Glutamatergic neuron (in vitro differentiated cells): ENCODE data around the gene ENC1. TPM values are rescaled to one million over a fixed set of nuclear protein-coding genes. Genes with fewer than 3 reads are reported as not detected.

Experiments
- DNase-seq: peaks from one replicate; pipeline ENCODE4 v3.0.0; 2022
- H3K27ac Mint-ChIP-seq: one replicate; pipeline ENCODE4 v1.8.0; 2020; ENCODE audit warnings: mild to moderate bottlenecking, mixed read lengths, inconsistent platforms; ENCODE audit not compliant: unreplicated experiment
- H3K27me3 Mint-ChIP-seq: one replicate; pipeline ENCODE4 v1.8.0; 2020; ENCODE audit warnings: mild to moderate bottlenecking, moderate library complexity, mixed read lengths, inconsistent platforms; ENCODE audit not compliant: unreplicated experiment
- H3K36me3 Mint-ChIP-seq: one replicate; pipeline ENCODE4 v1.8.0; 2020; ENCODE audit warnings: mild to moderate bottlenecking, mixed read lengths, inconsistent platforms; ENCODE audit not compliant: unreplicated experiment
- H3K4me1 Mint-ChIP-seq: one replicate; pipeline ENCODE4 v1.8.0; 2020; ENCODE audit warnings: mild to moderate bottlenecking, low read depth, mixed read lengths, inconsistent platforms; ENCODE audit not compliant: unreplicated experiment
- H3K4me3 Mint-ChIP-seq: one replicate; pipeline ENCODE4 v1.8.0; 2020; ENCODE audit warnings: mild to moderate bottlenecking, mixed read lengths, inconsistent platforms; ENCODE audit not compliant: unreplicated experiment
- H3K9me3 Mint-ChIP-seq: one replicate; pipeline ENCODE4 v1.8.0; 2020; ENCODE audit warnings: mild to moderate bottlenecking, moderate library complexity, mixed read lengths, inconsistent platforms; ENCODE audit not compliant: unreplicated experiment
- CTCF ChIP-seq: fragments of 200-600 bp; sonication (generic); IDR thresholded peaks from one replicate; pipeline ENCODE4 v1.5.0; 2021; ENCODE audit not compliant: partially characterized antibody, unreplicated experiment
- total RNA-seq: library from RNA; stranded (reverse); fragmentation: NEBNext Ultra II Directional; extraction: Animal tissue kit (Norgen Biotek cat#: 25700); gene quantifications from one replicate; pipeline ENCODE4 v1.2.1, GENCODE V29; 2021; ENCODE audit not compliant: unreplicated experiment

The ENC1 gene
- total RNA-seq, 1 donor from 2014 or later, result 302 TPM

DNA sequence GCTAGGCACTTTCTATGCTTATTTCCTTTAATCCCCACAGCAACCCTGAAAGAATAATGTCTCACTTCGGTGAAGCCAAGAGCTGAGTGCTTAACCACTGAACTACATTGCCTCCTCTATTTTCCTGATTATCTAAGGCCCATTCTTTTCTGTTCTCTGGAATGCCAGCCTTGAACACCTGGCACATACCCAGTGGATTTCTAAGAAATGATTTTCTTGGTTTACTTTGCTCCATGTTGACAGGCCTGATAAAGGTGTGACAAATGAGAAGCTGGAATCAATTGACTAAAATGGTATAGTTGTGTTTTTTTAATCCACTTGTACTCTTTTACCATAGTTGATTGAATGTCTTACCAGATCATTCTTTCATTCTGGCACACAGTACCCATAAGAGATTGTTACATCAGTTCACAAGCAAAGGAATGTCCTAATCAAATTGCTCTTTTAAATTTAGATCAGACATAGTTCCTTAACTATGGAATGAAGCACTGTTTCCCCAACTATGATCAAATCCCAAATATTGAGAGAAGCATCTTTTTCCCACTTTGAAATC lies 9.0 kb upstream of the ENC1 start:
- Mint-ChIP-seq H3K4me3 (no peak overlapping the region), H3K27me3 (peaks cover 2% of the 10 kb centered on the region), H3K4me1 (peaks cover 13% of the 10 kb centered on the region), H3K9me3 (peaks cover 2% of the 10 kb centered on the region), H3K36me3 (no peaks in the 10 kb centered on the region), H3K27ac (no peak overlapping the region)
- no peak for DNase-seq
- TF ChIP-seq CTCF, result no peak

GRCh38 chr5:74648835-74649293 lies 8.3 kb upstream of the ENC1 start:
- Mint-ChIP-seq H3K27ac (no peak overlapping the region), H3K27me3 (peaks cover 2% of the 10 kb centered on the region), H3K4me3 (no peak overlapping the region), H3K9me3 (peaks cover 2% of the 10 kb centered on the region), H3K36me3 (no peaks in the 10 kb centered on the region), H3K4me1 (peaks cover 18% of the 10 kb centered on the region)
- no peak for DNase-seq
- peak; percentile 76 for TF ChIP-seq CTCF

GRCh38 chr5:74647096-74647495 lies 6.6 kb upstream of the ENC1 start:
- Mint-ChIP-seq H3K4me1 (peaks cover 35% of the 10 kb centered on the region), H3K9me3 (peaks cover 7% of the 10 kb centered on the region), H3K27ac (no peak overlapping the region), H3K4me3 (no peak overlapping the region), H3K27me3 (peaks cover 9% of the 10 kb centered on the region), H3K36me3 (no peaks in the 10 kb centered on the region)
- no peak for DNase-seq
- no peak for TF ChIP-seq CTCF

- DNase-seq, result no peak
- H3K36me3 Mint-ChIP-seq, result no peaks in the 10 kb centered on the region
- H3K4me3 Mint-ChIP-seq, result peak overlapping the region; percentile 77
- H3K4me1 Mint-ChIP-seq, result peaks cover 29% of the 10 kb centered on the region
- peaks cover 13% of the 10 kb centered on the region for H3K27me3 Mint-ChIP-seq
- no peak for TF ChIP-seq CTCF
- peak overlapping the region; percentile 64 for H3K27ac Mint-ChIP-seq
- H3K9me3 Mint-ChIP-seq, result peaks cover 17% of the 10 kb centered on the region
Measured at GRCh38 chr5:74643111-74643562, 2.6 kb upstream of the ENC1 start.

DNA sequence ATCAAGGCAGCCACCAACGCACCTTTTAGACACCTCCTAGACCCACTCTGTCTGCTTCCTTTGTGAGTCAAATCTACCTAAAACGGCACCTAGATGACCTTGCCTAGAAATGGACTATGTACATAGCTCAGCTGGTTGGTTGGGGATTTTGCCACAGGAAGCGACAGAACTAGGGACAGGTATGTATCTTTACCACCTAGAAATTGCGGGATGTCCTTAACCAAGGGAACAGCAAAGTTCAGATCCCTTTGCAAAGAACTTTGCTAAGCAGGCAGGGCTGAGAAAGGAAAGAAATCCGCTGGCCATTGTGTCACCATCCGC lies 2.0 kb upstream of the ENC1 start:
- H3K27ac Mint-ChIP-seq, result peak overlapping the region; percentile 92
- peaks cover 13% of the 10 kb centered on the region for H3K27me3 Mint-ChIP-seq
- H3K4me1 Mint-ChIP-seq, result peaks cover 34% of the 10 kb centered on the region
- peaks cover 17% of the 10 kb centered on the region for H3K9me3 Mint-ChIP-seq
- no peak for TF ChIP-seq CTCF
- peak overlapping the region; percentile 88 for H3K4me3 Mint-ChIP-seq
- DNase-seq, result no peak
- no peaks in the 10 kb centered on the region for H3K36me3 Mint-ChIP-seq
